H1 (cell line): ENCODE data around the gene CXorf51A. TPM values are rescaled to one million over a fixed set of nuclear protein-coding genes. Genes with fewer than 3 reads are reported as not detected.

ENCODE experiments used
- CTCF ChIA-PET: fragments of 300-600 bp; sonication (Branson Sonifier 250); formaldehyde crosslinking; loops from one replicate; lab custom pipeline; 2021; ENCODE audit not compliant: partially characterized antibody; lab: Charles Lee
- POLR2A ChIA-PET: fragments of 300-600 bp; sonication (Branson Sonifier 250); formaldehyde crosslinking; loops from one replicate; lab custom pipeline; 2021; ENCODE audit warnings: inconsistent platforms; ENCODE audit not compliant: partially characterized antibody; lab: Charles Lee
- DNase-seq, 2 experiments: peaks; one replicate each; pipeline versions ENCODE4 v3.0.0 to v3.0.0-alpha.2; 2010 to 2022; ENCODE audit warnings: low spot score in 2 of 2, low read depth in 1 of 2, mixed read lengths in 1 of 2
- FAIRE-seq: peaks from 2 replicates; lab custom pipeline; 2011; peaks lifted over from hg19 to GRCh38; lab: Jason Lieb, UNC
- H2AFZ ChIP-seq: 2 replicates; pipeline ENCODE4 v1.8.1; 2012; ENCODE audit warnings: low read length, inconsistent platforms
- H2AK5ac ChIP-seq: 2 replicates; pipeline ENCODE4 v1.6.1; 2013; ENCODE audit warnings: low read depth, low read length
- H2BK120ac ChIP-seq: replicated peaks from 2 replicates; pipeline ENCODE3; 2013; ENCODE audit warnings: low read depth, low read length, inconsistent platforms
- H2BK12ac ChIP-seq: 2 replicates; pipeline ENCODE4 v1.6.1; 2013; ENCODE audit warnings: low read depth, low read length
- H2BK15ac ChIP-seq: 2 replicates; pipeline ENCODE4 v1.6.1; 2013; ENCODE audit warnings: low read length
- H2BK20ac ChIP-seq: 2 replicates; pipeline ENCODE4 v1.6.1; 2013; ENCODE audit warnings: low read length
- H2BK5ac ChIP-seq: 2 replicates; pipeline ENCODE4 v1.6.1; 2013; ENCODE audit warnings: low read depth, low read length
- H3K14ac ChIP-seq: 2 replicates; pipeline ENCODE4 v1.6.1; 2013; ENCODE audit warnings: inconsistent platforms; ENCODE audit not compliant: insufficient read length
- H3K18ac ChIP-seq: 2 replicates; pipeline ENCODE4 v1.6.1; 2013; ENCODE audit warnings: low read length; ENCODE audit errors: extremely low read depth
- H3K23ac ChIP-seq: 2 replicates; pipeline ENCODE4 v1.6.1; 2013; ENCODE audit warnings: inconsistent platforms; ENCODE audit not compliant: insufficient read length
- H3K23me2 ChIP-seq: 2 replicates; pipeline ENCODE4 v1.6.1; 2013; ENCODE audit warnings: low read depth, low read length
- H3K27ac ChIP-seq: 2 replicates; pipeline ENCODE4 v1.6.1; 2011; ENCODE audit warnings: low read depth, low read length, inconsistent platforms
- H3K27me3 ChIP-seq, 4 experiments: replicated peaks in 1 of 4; 1 replicate in 1 of 4; 2 replicates in 3 of 4; pipeline versions ENCODE4 v1.6.1 to v1.8.1; 2011 to 2013; ENCODE audit warnings: low read length in 3 of 4, mild to moderate bottlenecking in 3 of 4, inconsistent platforms in 2 of 4, mixed read lengths in 2 of 4, moderate library complexity in 1 of 4; ENCODE audit not compliant: control insufficient read depth in 3 of 4, insufficient read depth in 3 of 4; ENCODE audit errors: extremely low read depth in 1 of 4
- H3K36me3 ChIP-seq, 4 experiments: 2 replicates each; pipeline versions ENCODE4 v1.6.1 to v1.8.1; 2011 to 2013; ENCODE audit warnings: mild to moderate bottlenecking in 4 of 4, low read length in 3 of 4, moderate library complexity in 2 of 4, control low read depth in 1 of 4, inconsistent platforms in 1 of 4; ENCODE audit not compliant: insufficient read depth in 4 of 4, control insufficient read depth in 2 of 4
- H3K4ac ChIP-seq: replicated peaks from 2 replicates; pipeline ENCODE3; 2013; ENCODE audit warnings: low read length, low read depth, mixed read lengths, inconsistent platforms; ENCODE audit not compliant: insufficient read length
- H3K4me1 ChIP-seq, 4 experiments: replicated peaks in 1 of 4; 1 replicate in 1 of 4; 2 replicates in 3 of 4; pipeline versions ENCODE4 v1.6.1 to v1.8.1; 2011 to 2013; ENCODE audit warnings: low read length in 3 of 4, inconsistent platforms in 2 of 4, mixed read lengths in 1 of 4; ENCODE audit not compliant: insufficient read depth in 4 of 4, control insufficient read depth in 3 of 4
- H3K4me2 ChIP-seq, 2 experiments: 2 replicates each; pipeline versions ENCODE4 v1.6.1 to v1.8.1; 2011 to 2013; ENCODE audit warnings: low read depth in 2 of 2, low read length in 2 of 2, control low read depth in 1 of 2, inconsistent platforms in 1 of 2, mild to moderate bottlenecking in 1 of 2; ENCODE audit not compliant: insufficient read depth in 1 of 2
- H3K4me3 ChIP-seq, 4 experiments: fragments of 200-600, 300-600 bp in 1 of 4; sonication (generic), shearing (Covaris generic), sonication (Bioruptor Twin) in 1 of 4; 2 replicates each; pipeline versions ENCODE4 v1.5.1 to v1.8.1; 2011 to 2016; ENCODE audit warnings: low read length in 4 of 4, low read depth in 3 of 4, control low read depth in 2 of 4, inconsistent platforms in 2 of 4, mild to moderate bottlenecking in 2 of 4, mixed read lengths in 1 of 4, moderate library complexity in 1 of 4; ENCODE audit not compliant: insufficient read depth in 2 of 4; ENCODE audit errors: extremely low read depth in 1 of 4
- H3K56ac ChIP-seq: replicated peaks from 2 replicates; pipeline ENCODE3; 2013; ENCODE audit warnings: low read depth, mild to moderate bottlenecking, mixed read lengths, low read length, inconsistent platforms; ENCODE audit not compliant: insufficient read length
- H3K79me1 ChIP-seq: 2 replicates; pipeline ENCODE4 v1.6.1; 2013; ENCODE audit warnings: low read depth, low read length, control low read depth
- H3K79me2 ChIP-seq, 2 experiments: 2 replicates each; pipeline versions ENCODE4 v1.6.1 to v1.8.1; 2012 to 2013; ENCODE audit warnings: low read length in 2 of 2, mild to moderate bottlenecking in 2 of 2, inconsistent platforms in 1 of 2; ENCODE audit not compliant: insufficient read depth in 2 of 2, control insufficient read depth in 1 of 2
- H3K9ac ChIP-seq, 4 experiments: replicated peaks in 1 of 4; 1 replicate in 1 of 4; 2 replicates in 3 of 4; pipeline versions ENCODE4 v1.6.1 to v1.8.1; 2011 to 2013; ENCODE audit warnings: low read depth in 3 of 4, low read length in 3 of 4, control low read depth in 2 of 4, mild to moderate bottlenecking in 2 of 4, moderate library complexity in 2 of 4, inconsistent platforms in 1 of 4; ENCODE audit errors: extremely low read depth in 1 of 4
- H3K9me3 ChIP-seq, 2 experiments: 2 replicates each; pipeline versions ENCODE4 v1.6.1 to v1.8.1; 2012 to 2013; ENCODE audit warnings: mild to moderate bottlenecking in 2 of 2, moderate library complexity in 2 of 2, control low read depth in 1 of 2, inconsistent platforms in 1 of 2, low read depth in 1 of 2, low read length in 1 of 2, mixed read lengths in 1 of 2; ENCODE audit not compliant: insufficient read depth in 2 of 2
- H4K20me1 ChIP-seq, 2 experiments: replicated peaks in 1 of 2; 2 replicates each; pipeline versions ENCODE3 to v1.8.1; 2011 to 2013; ENCODE audit warnings: inconsistent platforms in 2 of 2, low read length in 2 of 2, mild to moderate bottlenecking in 1 of 2; ENCODE audit not compliant: insufficient read depth in 2 of 2, control insufficient read depth in 1 of 2
- H4K5ac ChIP-seq: 2 replicates; pipeline ENCODE4 v1.6.1; 2013; ENCODE audit warnings: low read length, low read depth, mixed read lengths, inconsistent platforms; ENCODE audit not compliant: insufficient read length
- H4K8ac ChIP-seq: 2 replicates; pipeline ENCODE4 v1.8.0; 2013; ENCODE audit warnings: mild to moderate bottlenecking, moderate library complexity, low read length, inconsistent platforms; ENCODE audit not compliant: insufficient read depth; ENCODE audit errors: extremely low read depth
- H4K91ac ChIP-seq: replicated peaks from 2 replicates; pipeline ENCODE3; 2013; ENCODE audit warnings: low read length, mixed read lengths, inconsistent platforms; ENCODE audit not compliant: insufficient read length
- ASH2L ChIP-seq: fragments of 200-600, 300-600 bp; sonication (generic); IDR thresholded peaks from one replicate; pipeline ENCODE4 v1.7.1; 2017; ENCODE audit warnings: low read length
- FOSL1 ChIP-seq: IDR thresholded peaks from 2 replicates; pipeline ENCODE4 v1.6.1; 2011; ENCODE audit warnings: mild to moderate bottlenecking, low read depth, low read length, moderate library complexity; ENCODE audit not compliant: insufficient read depth
- GTF2F1 ChIP-seq: IDR thresholded peaks from 2 replicates; pipeline ENCODE4 v1.6.1; 2012; ENCODE audit warnings: low read depth, low read length, improper control_type of control experiment, borderline replicate concordance
- HDAC2 ChIP-seq, 2 experiments: fragments of 300-600 bp in 1 of 2; sonication (generic) in 1 of 2; IDR thresholded peaks; 2 replicates each; pipeline ENCODE4 v1.6.1; 2011 to 2012; ENCODE audit warnings: low read depth in 2 of 2, low read length in 2 of 2, mild to moderate bottlenecking in 2 of 2, moderate library complexity in 2 of 2, borderline replicate concordance in 1 of 2, inconsistent platforms in 1 of 2
- KDM1A ChIP-seq: fragments of 200-600, 300-600 bp; sonication (generic); IDR thresholded peaks from 2 replicates; pipeline ENCODE4 v1.7.1; 2016; ENCODE audit warnings: mild to moderate bottlenecking, low read length, borderline replicate concordance
- NRF1 ChIP-seq: IDR thresholded peaks from 2 replicates; pipeline ENCODE4 v1.6.1; 2011; ENCODE audit warnings: mild to moderate bottlenecking, low read depth, low read length, improper control_type of control experiment
- POLR2A ChIP-seq, 2 experiments: IDR thresholded peaks; 1 replicate in 1 of 2; 2 replicates in 1 of 2; pipeline ENCODE4 v1.6.1; 2011; ENCODE audit warnings: low read depth in 2 of 2, low read length in 2 of 2, mild to moderate bottlenecking in 2 of 2; ENCODE audit errors: control extremely low read depth in 1 of 2
- POLR2AphosphoS5 ChIP-seq: IDR thresholded peaks from 2 replicates; pipeline ENCODE4 v1.6.1; 2011; ENCODE audit warnings: low read depth, low read length
- RXRA ChIP-seq: IDR thresholded peaks from 2 replicates; pipeline ENCODE4 v1.6.1; 2011; ENCODE audit warnings: low read depth, mild to moderate bottlenecking, low read length, moderate library complexity; ENCODE audit not compliant: insufficient read depth
- WGBS, 2 experiments: shearing (Covaris generic) in 1 of 2; methylation state at CpG; one replicate each; pipeline versions ENCODE4 v1.1.6 to v1.1.7; 2013 to 2015; ENCODE audit warnings: low lambda C conversion rate in 2 of 2, mixed read lengths in 2 of 2, inconsistent platforms in 1 of 2, low coverage in 1 of 2, missing lambda C conversion rate in 1 of 2; ENCODE audit not compliant: insufficient replicate concordance in 2 of 2, insufficient coverage in 1 of 2, insufficient read length in 1 of 2; ENCODE audit errors: extremely low coverage in 1 of 2, missing lambda C conversion rate in 1 of 2; 5-methylcytosine and 5-hydroxymethylcytosine counted together
- polyA plus RNA-seq, 7 experiments: library from polyadenylated mRNA; depleted of rRNA in 3 of 7; stranded (reverse) in 5 of 7; unstranded in 2 of 7; fragments of >200 nt in 5 of 7; fragments of 200-250 nt in 2 of 7; gene quantifications; 1 replicate in 5 of 7; 2 replicates in 1 of 7; 4 replicates in 1 of 7; pipeline versions ENCODE4 v1.2.1 to v1.2.3, GENCODE V29; 2011 to 2013; ENCODE audit warnings: missing spikeins in 2 of 7, mixed read lengths in 2 of 7
- total RNA-seq: library from RNA; stranded (reverse); fragmentation: NEBNext Ultra II Directional; extraction: Animal tissue kit (Norgen Biotek cat#: 25700); gene quantifications from 2 replicates; pipeline ENCODE4 v1.2.1, GENCODE V29; 2021
- TF ChIP-seq, protein P1 (sequence below), 3 experiments: IDR thresholded peaks; 1 replicate in 2 of 3; 2 replicates in 1 of 3; pipeline versions ENCODE4 v1.5.1 to v1.6.1; 2011; ENCODE audit warnings: low read length in 3 of 3, mild to moderate bottlenecking in 3 of 3, inconsistent platforms in 2 of 3, low read depth in 1 of 3, moderate library complexity in 1 of 3; ENCODE audit not compliant: insufficient read depth in 1 of 3; ENCODE audit errors: control extremely low read depth in 1 of 3
- TF ChIP-seq, protein P2 (sequence below): IDR thresholded peaks from 2 replicates; pipeline ENCODE4 v1.6.1; 2011; ENCODE audit warnings: low read depth, mild to moderate bottlenecking, low read length; ENCODE audit not compliant: insufficient read depth

CXorf51A gene
- total and polyA plus RNA-seq, 2 of the 8 experiments (the other 6 are each of a cell fraction or from before 2014, with no cell fraction given), result not detected

DNA sequence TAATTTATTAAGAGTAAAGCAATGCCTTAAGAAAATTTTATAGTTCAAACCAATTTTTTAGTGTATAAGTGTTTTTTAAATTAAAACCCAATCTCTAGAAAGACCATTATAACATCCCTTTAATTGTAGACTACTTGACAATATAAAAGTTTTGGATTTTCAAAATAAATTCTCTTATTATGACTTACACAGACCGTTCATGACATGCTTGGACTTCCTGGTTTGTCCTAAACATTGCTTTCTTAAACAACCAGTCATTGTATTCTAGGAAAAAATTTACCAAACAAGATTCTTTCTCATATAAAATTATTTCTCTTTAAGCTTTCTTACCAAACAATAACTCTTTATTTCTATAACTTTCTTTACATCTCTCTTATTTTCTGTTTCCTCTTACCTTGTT is 49.0 kb upstream of the CXorf51A start:
- Histone ChIP-seq H4K20me1 (no peaks in the 10 kb centered on the region), H3K4me1 (no peaks in the 10 kb centered on the region), H3K9me3 (peaks cover 2 to 8% of the 10 kb centered on the region in 2 experiments; a peak in 3 of 4 replicates), H2BK15ac (no peak overlapping the region), H2AK5ac (no peak overlapping the region), H3K23me2 (no peaks in the 10 kb centered on the region), H3K4ac (no peak overlapping the region), H2BK5ac (no peak overlapping the region), H4K8ac (no peak overlapping the region), H3K18ac (no peak overlapping the region), H3K79me1 (no peaks in the 10 kb centered on the region), H3K23ac (no peak overlapping the region), H2BK12ac (no peak overlapping the region), H2BK120ac (no peak overlapping the region), H3K36me3 (no peaks in the 10 kb centered on the region), H3K4me3 (no peak overlapping the region), H4K5ac (no peak overlapping the region), H3K14ac (no peak overlapping the region), H3K4me2 (no peak overlapping the region), H3K56ac (no peak overlapping the region), H4K91ac (no peak overlapping the region), H2BK20ac (no peak overlapping the region), H3K79me2 (no peaks in the 10 kb centered on the region), H3K9ac (no peak overlapping the region), H3K27ac (no peak overlapping the region), H2AFZ (no peak overlapping the region), H3K27me3 (no peaks in the 10 kb centered on the region)
- ChIA-PET CTCF (no interaction called here), POLR2A (no interaction called here)
- DNase-seq, result no peak
- WGBS, 2 experiments, result 33% methylated on average over 1 of the region's 1 CpG; no CpG with 5 or more reads in 1 of the 2 experiments
- FAIRE-seq, result no peak
- TF ChIP-seq ASH2L, result no peak
- TF ChIP-seq GTF2F1, result no peak
- TF ChIP-seq POLR2A (IDR thresholded peaks at IDR 0.05; ENCODE audit: control extremely low read depth in 1 of 2, low read depth in 2 of 2, low read length in 2 of 2), result no peak
- no peak for TF ChIP-seq NRF1
- TF ChIP-seq, protein P1, sequence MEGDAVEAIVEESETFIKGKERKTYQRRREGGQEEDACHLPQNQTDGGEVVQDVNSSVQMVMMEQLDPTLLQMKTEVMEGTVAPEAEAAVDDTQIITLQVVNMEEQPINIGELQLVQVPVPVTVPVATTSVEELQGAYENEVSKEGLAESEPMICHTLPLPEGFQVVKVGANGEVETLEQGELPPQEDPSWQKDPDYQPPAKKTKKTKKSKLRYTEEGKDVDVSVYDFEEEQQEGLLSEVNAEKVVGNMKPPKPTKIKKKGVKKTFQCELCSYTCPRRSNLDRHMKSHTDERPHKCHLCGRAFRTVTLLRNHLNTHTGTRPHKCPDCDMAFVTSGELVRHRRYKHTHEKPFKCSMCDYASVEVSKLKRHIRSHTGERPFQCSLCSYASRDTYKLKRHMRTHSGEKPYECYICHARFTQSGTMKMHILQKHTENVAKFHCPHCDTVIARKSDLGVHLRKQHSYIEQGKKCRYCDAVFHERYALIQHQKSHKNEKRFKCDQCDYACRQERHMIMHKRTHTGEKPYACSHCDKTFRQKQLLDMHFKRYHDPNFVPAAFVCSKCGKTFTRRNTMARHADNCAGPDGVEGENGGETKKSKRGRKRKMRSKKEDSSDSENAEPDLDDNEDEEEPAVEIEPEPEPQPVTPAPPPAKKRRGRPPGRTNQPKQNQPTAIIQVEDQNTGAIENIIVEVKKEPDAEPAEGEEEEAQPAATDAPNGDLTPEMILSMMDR (IDR thresholded peaks at IDR 0.05; ENCODE audit: control extremely low read depth in 1 of 3, insufficient read depth in 1 of 3, low read depth in 1 of 3, low read length in 3 of 3), result no peak
- TF ChIP-seq, protein P2, sequence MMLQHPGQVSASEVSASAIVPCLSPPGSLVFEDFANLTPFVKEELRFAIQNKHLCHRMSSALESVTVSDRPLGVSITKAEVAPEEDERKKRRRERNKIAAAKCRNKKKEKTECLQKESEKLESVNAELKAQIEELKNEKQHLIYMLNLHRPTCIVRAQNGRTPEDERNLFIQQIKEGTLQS, result no peak
- no peak for TF ChIP-seq FOSL1
- no peak for TF ChIP-seq HDAC2 (IDR thresholded peaks at IDR 0.05; ENCODE audit: borderline replicate concordance in 1 of 2, low read depth in 2 of 2, low read length in 2 of 2)
- TF ChIP-seq POLR2AphosphoS5, result no peak
- TF ChIP-seq RXRA, result no peak
- no peak for TF ChIP-seq KDM1A
